Sigmoid colon (tissue), 7 donors: Measurements from ENCODE around the gene ENO2. TPM values are rescaled to one million over a fixed set of nuclear protein-coding genes. Genes with fewer than 3 reads are reported as not detected.

ENCODE experiments used
- DNase-seq: peaks from one replicate; pipeline ENCODE4 v3.0.0-alpha.2; 2019
- H3K27ac ChIP-seq, 4 donors: fragments of 200-600 bp; sonication (generic); one replicate each; pipeline ENCODE4 v1.5.1; 2016 to 2019; ENCODE audit warnings: mild to moderate bottlenecking in 1 of 4
- H3K27me3 ChIP-seq, 3 donors: fragments of 200-600 bp; sonication (generic); one replicate each; pipeline ENCODE4 v1.5.1; 2019; ENCODE audit warnings: mild to moderate bottlenecking in 1 of 3
- H3K36me3 ChIP-seq, 4 donors: fragments of 200-600 bp; sonication (generic); one replicate each; pipeline ENCODE4 v1.5.1; 2016 to 2019
- H3K4me1 ChIP-seq, 4 donors: fragments of 200-600 bp; sonication (generic); one replicate each; pipeline ENCODE4 v1.5.1; 2017 to 2019
- H3K4me3 ChIP-seq, 4 donors: fragments of 200-600 bp; sonication (generic); one replicate each; pipeline ENCODE4 v1.5.1; 2017 to 2019; ENCODE audit warnings: mild to moderate bottlenecking in 2 of 4, moderate library complexity in 1 of 4
- H3K9me3 ChIP-seq, 4 donors: fragments of 200-600 bp in 3 of 4; sonication (generic) in 3 of 4; one replicate each; pipeline versions ENCODE4 v1.5.1 to v1.6.1; 2013 to 2019
- CTCF ChIP-seq, 4 experiments: fragments of 450-650 bp in 3 of 4; fragments of 200-600 bp in 1 of 4; IDR thresholded peaks; one replicate each; pipeline ENCODE4 v1.5.1; 2016 to 2019; ENCODE audit warnings: antibody characterized with exemption in 4 of 4, mild to moderate bottlenecking in 3 of 4, moderate library complexity in 2 of 4
- EP300 ChIP-seq, 4 donors: sonication (generic); formaldehyde crosslinking; IDR thresholded peaks; one replicate each; pipeline ENCODE4 v1.6.1; 2017; ENCODE audit warnings: antibody characterized with exemption in 4 of 4
- POLR2A ChIP-seq, 2 donors: fragments of 450-650 bp; IDR thresholded peaks; one replicate each; pipeline ENCODE4 v1.6.1; 2016; ENCODE audit warnings: antibody characterized with exemption in 2 of 2, mild to moderate bottlenecking in 2 of 2, moderate library complexity in 2 of 2
- POLR2AphosphoS5 ChIP-seq, 4 donors: sonication (generic); formaldehyde crosslinking; IDR thresholded peaks; one replicate each; pipeline ENCODE4 v1.6.1; 2017; ENCODE audit warnings: antibody characterized with exemption in 4 of 4
- WGBS, 2 donors: extraction: QIAGEN DNeasy Blood & Tissue Kit; methylation state at CpG; one replicate each; pipeline ENCODE4 v1.1.7; 2013; 5-methylcytosine and 5-hydroxymethylcytosine counted together
- intact Hi-C: fragments of 100-400 bp; cut with DNase I; formaldehyde crosslinking; loops from one replicate; pipeline ENCODE4 v1.15.1; 2023
- polyA plus RNA-seq, 3 donors: library from polyadenylated mRNA; stranded (reverse); fragments of 200-250 nt; gene quantifications; one replicate each; pipeline ENCODE4 v1.2.3, GENCODE V29; 2013
- total RNA-seq, 4 donors: library from RNA; depleted of rRNA; stranded (reverse); fragments of >200 nt; gene quantifications; one replicate each; pipeline ENCODE4 v1.1.0, GENCODE V29; 2016
- donor health status: healthy with polysubstance abuse.
- donor health status: Bipolar disorder and iron deficiency.
- donor health status: healthy.

The ENO2 gene
- total and polyA plus RNA-seq, 7 donors: 1.8 to 37.5 (median 26.3) TPM

- TF ChIP-seq POLR2A (IDR thresholded peaks at IDR 0.05): no peak
- TF ChIP-seq CTCF (IDR thresholded peaks at IDR 0.05): no peak
- no peak for TF ChIP-seq POLR2AphosphoS5 (IDR thresholded peaks at IDR 0.05)
- TF ChIP-seq EP300 (IDR thresholded peaks at IDR 0.05): no peak
- intact Hi-C loops: no loop called here
- H3K4me1 ChIP-seq: peaks cover 4 to 83% (median 75%) of the 10 kb centered on the region in 4 donors
- WGBS, 2 donors: 48 to 64% methylated on average over 7 of the region's 7 CpGs
- no peak for DNase-seq
- peaks cover 0 to 17% (median 17%) of the 10 kb centered on the region in 4 donors for H3K36me3 ChIP-seq
- peak overlapping the region; percentile 97 to 100 (median 99) for H3K27ac ChIP-seq
- H3K4me3 ChIP-seq: peak overlapping the region; percentile 84 to 99 (median 98)
- H3K27me3 ChIP-seq: no peaks in the 10 kb centered on the region
- H3K9me3 ChIP-seq: no peaks in the 10 kb centered on the region
Measured at GRCh38 chr12:6929466-6930452, 15.4 kb downstream of the ENO2 start.

GRCh38 chr12:6932766-6933165, 18.4 kb downstream of the ENO2 start:
- intact Hi-C loops: no loop called here
- H3K36me3 ChIP-seq: peaks cover 0 to 34% (median 30%) of the 10 kb centered on the region in 4 donors
- WGBS, 2 donors: 54 to 75% methylated on average over 1 of the region's 1 CpG
- H3K4me1 ChIP-seq: peaks cover 0 to 73% (median 63%) of the 10 kb centered on the region in 4 donors
- DNase-seq: no peak
- no peaks in the 10 kb centered on the region for H3K9me3 ChIP-seq
- H3K27ac ChIP-seq: peak overlapping the region; percentile 46 to 99 (median 92)
- H3K27me3 ChIP-seq: no peaks in the 10 kb centered on the region
- TF ChIP-seq POLR2A (IDR thresholded peaks at IDR 0.05) (no peak), CTCF (IDR thresholded peaks at IDR 0.05) (no peak), POLR2AphosphoS5 (IDR thresholded peaks at IDR 0.05) (no peak), EP300 (IDR thresholded peaks at IDR 0.05) (no peak)
- H3K4me3 ChIP-seq: no peak overlapping the region

GRCh38 chr12:6934110-6934509, 19.7 kb downstream of the ENO2 start:
- Histone ChIP-seq H3K4me1 (peaks cover 0 to 83% (median 74%) of the 10 kb centered on the region in 4 donors), H3K27ac (peak overlapping the region; percentile 46 to 99 (median 92)), H3K9me3 (no peaks in the 10 kb centered on the region), H3K36me3 (peaks cover 0 to 39% (median 30%) of the 10 kb centered on the region in 4 donors), H3K27me3 (no peaks in the 10 kb centered on the region), H3K4me3 (peak overlapping the region in 1 of 4 donors; percentile 1)
- TF ChIP-seq POLR2AphosphoS5 (IDR thresholded peaks at IDR 0.05): peak in 2 of 4 donors; percentile 17 to 20
- TF ChIP-seq EP300 (IDR thresholded peaks at IDR 0.05): no peak
- DNase-seq: no peak
- 20 to 45% methylated on average over 8 of the region's 8 CpGs for WGBS, 2 donors
- intact Hi-C loops: no loop called here

- H3K27me3 ChIP-seq: no peaks in the 10 kb centered on the region
- peak overlapping the region; percentile 46 to 99 (median 92) for H3K27ac ChIP-seq
- H3K9me3 ChIP-seq: no peaks in the 10 kb centered on the region
- intact Hi-C loops: loop anchor here (5.0 kb wide), 1 partner anchor 63 kb away; the partner anchor contains the start of gene SPSB2
- no peak for DNase-seq
- H3K4me3 ChIP-seq: no peak overlapping the region
- H3K4me1 ChIP-seq: peaks cover 0 to 73% (median 66%) of the 10 kb centered on the region in 4 donors
- peaks cover 0 to 53% (median 32%) of the 10 kb centered on the region in 4 donors for H3K36me3 ChIP-seq
- 77 to 81% methylated on average over 14 of the region's 14 CpGs for WGBS, 2 donors
- TF ChIP-seq POLR2A (IDR thresholded peaks at IDR 0.05) (no peak), POLR2AphosphoS5 (IDR thresholded peaks at IDR 0.05) (peak in 1 of 4 donors; percentile 7)
Measured at GRCh38 chr12:6935371-6936193, 21.2 kb downstream of the ENO2 start.

- no peak for DNase-seq
- Histone ChIP-seq H3K36me3 (peaks cover 2 to 59% (median 35%) of the 10 kb centered on the region in 4 donors), H3K9me3 (no peaks in the 10 kb centered on the region), H3K4me1 (peaks cover 0 to 72% (median 61%) of the 10 kb centered on the region in 4 donors), H3K4me3 (no peak overlapping the region), H3K27me3 (no peaks in the 10 kb centered on the region), H3K27ac (peak overlapping the region; percentile 89 to 99 (median 94))
- intact Hi-C loops: loop anchor here (5.0 kb wide), 1 partner anchor 64 kb away; the partner anchor contains the start of gene SPSB2
- TF ChIP-seq POLR2A (IDR thresholded peaks at IDR 0.05) (no peak), EP300 (IDR thresholded peaks at IDR 0.05) (no peak), CTCF (IDR thresholded peaks at IDR 0.05) (no peak), POLR2AphosphoS5 (IDR thresholded peaks at IDR 0.05) (no peak)
- WGBS, 2 donors: 79 to 94% methylated on average over 3 of the region's 3 CpGs
Measured at GRCh38 chr12:6936194-6936635, 21.8 kb downstream of the ENO2 start.
